Fibroblast of skin of left biceps (primary cell): ENCODE measurements around the gene KIF4B.

Experiments
- DNase-seq, 2 experiments: peaks; one replicate each; pipeline ENCODE4 v3.0.0-alpha.2; 2013; ENCODE audit warnings: low read depth in 2 of 2

Gene KIF4B

DNA sequence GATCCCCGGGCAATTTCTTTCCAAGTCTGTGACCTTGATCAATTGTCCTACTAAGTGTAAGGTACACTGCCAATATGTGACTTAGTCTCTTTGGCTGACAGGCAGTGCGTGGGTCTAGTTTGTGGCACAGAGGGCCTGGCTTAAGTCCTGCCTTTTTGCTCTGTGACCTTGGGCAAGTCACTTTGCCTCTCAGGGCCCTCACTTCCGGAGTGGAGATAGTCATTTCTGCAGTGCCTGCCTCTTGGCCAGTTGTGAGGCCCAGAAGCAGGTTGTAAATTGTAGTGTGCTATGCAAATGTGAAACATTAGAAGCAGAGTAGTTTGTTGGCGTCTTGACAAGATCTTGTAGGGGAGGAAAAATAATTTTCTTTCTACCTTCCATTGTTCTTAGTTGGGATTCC lies 39.0 kb downstream of the KIF4B start:
- no peak for DNase-seq

DNA sequence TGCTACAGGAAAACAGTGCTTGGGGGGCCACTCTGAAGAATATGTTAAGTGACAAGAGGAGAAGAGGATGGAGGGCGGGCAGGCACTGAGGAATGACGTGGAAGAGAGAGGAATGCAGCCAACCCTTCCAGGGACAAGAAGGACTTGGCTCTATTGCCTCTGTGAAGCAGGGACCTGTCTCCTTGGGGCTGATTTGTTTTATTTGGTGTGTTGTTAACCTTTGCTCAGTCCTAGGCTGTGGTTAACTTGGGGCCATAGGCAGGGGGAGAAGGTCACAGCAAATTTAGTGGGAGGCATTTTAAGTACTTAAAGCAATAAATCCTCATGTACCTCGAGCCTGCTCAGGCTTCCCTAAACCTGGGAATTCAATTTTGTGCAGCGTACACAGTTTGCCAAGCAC lies 39.9 kb downstream of the KIF4B start:
- DNase-seq, result no peak

DNA sequence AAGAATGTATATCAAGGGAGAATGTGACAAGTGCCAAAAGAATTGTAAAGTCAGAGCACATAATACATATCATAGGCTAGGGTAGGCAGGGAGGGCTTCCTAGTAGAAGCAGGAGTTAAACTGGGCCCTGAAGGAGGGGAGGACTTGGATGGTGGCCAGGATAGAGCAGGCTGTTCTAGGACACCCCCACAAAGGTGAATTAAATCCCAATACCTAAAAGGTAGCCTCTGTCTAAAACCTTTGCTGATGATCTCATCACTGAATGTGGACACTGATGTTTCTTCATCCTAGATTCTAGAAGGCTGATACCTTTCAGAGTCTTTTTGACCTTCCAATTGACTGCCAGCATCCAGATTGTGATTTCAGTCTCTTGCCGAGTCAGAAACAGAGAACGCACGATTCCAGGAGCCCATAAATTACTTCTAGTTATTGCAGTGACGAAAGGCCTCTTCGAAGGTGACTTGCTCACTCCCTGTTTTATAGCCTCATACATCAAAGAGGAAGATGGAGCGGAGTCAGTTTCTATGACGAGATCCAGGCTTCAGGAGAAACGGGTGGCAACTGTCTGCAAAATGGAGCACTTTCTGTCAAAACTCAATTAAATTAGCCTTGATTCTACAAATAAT lies 43.2 kb downstream of the KIF4B start:
- DNase-seq, result no peak

DNA sequence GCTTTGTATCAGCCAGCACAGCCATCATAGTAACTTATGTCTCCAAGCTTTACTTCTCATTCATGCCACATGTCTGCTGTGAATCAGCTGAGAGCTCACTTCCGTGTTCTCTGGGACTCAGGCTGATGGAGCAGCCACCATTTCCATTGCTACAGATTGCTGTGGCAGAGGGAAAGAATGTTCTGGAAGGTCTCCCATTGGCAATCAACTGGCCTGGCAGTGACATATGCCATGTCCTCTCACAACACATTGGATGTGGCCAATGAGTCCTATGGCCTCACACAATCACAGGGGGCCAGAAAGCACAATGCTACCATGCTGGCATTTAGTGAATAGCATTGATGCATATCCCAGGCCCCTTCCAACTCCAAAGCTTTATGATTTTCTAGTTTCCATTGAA lies 44.1 kb downstream of the KIF4B start:
- no peak for DNase-seq

DNA sequence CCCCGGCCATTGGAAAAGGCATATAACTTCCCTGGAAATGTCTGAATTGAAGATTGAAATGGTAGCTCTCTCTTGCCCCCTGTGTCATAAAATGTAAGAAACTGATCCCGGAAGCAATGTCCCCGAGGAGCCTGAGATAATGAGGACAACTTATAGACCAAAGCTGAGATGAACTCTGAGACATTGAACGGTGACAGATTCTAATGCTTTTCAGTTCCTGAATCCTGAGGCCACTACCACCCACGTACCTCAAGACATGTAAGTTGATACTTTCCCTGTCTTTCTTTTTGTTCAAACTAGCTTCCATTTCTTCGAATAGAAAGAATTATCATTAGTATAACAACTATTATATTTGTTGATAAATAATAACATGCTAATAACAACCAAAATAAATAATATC lies 51.0 kb downstream of the KIF4B start:
- DNase-seq, result no peak

DNA sequence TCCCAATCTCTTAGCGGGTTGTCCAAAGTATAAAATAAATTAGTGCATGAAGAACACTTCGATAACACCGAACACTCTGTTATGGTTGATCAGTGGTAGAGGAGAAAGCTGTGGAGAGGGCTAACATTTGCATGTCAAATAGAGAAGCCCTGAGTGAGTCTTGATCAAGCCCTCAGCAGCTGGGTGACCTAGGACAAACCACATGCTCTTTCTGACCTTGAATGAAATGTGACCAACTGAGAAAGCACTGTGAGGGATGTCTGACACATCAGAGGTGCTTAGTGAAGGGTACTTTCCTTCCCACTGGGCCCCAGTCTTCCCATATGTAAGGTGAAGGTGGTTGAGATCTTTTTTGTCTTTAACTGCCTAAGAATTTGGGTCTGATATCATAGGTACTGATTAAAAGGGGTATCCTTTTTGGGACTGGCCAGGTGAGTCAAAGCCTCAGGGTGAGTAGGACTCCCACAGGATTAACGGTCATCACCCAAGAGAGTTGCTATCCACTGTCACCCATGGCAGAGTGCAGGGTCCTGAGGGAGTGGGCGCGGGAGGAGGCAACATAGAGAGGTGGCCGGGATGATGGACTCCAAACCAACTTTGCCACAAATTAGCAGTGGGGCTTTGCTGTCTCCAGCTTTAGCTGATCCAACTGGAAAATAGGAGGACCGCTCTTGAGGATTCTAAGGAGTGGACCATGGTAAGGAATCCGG lies 53.5 kb downstream of the KIF4B start:
- DNase-seq, result no peak
